Neural cell (in vitro differentiated cells): ENCODE measurements around the gene NDUFAB1. TPM values are rescaled to one million over a fixed set of nuclear protein-coding genes. Genes with fewer than 3 reads are reported as not detected.
A peak's percentile ranks its signal among the peaks of the same experiment; 100 is the strongest.

Experiments
- H2AFZ ChIP-seq: fragments of 200-600, 300-800 bp; sonication (generic), shearing (Covaris generic); 2 replicates; pipeline ENCODE4 v1.6.0; 2014; ENCODE audit warnings: low read depth, mild to moderate bottlenecking, antibody characterized with exemption, low read length, moderate library complexity
- H3F3A ChIP-seq: fragments of 200-600 bp; shearing (Covaris generic); 2 replicates; pipeline ENCODE4 v1.6.1; 2016; ENCODE audit warnings: mild to moderate bottlenecking, moderate library complexity, mixed read lengths, antibody characterized with exemption, low read length; ENCODE audit not compliant: insufficient read depth, poor library complexity, severe bottlenecking
- H3K27ac ChIP-seq: fragments of 200-600, 300-800 bp; sonication (generic), shearing (Covaris generic); 2 replicates; pipeline ENCODE4 v1.5.1; 2014; ENCODE audit warnings: mild to moderate bottlenecking, low read length, moderate library complexity
- H3K27me3 ChIP-seq: fragments of 300-800, 200-600 bp; sonication (generic), shearing (Covaris generic); 2 replicates; pipeline ENCODE4 v1.6.0; 2014; ENCODE audit warnings: mild to moderate bottlenecking, low read depth, low read length, moderate library complexity; ENCODE audit not compliant: insufficient read depth
- H3K36me3 ChIP-seq: fragments of 300-800, 200-600 bp; sonication (generic), shearing (Covaris generic); 2 replicates; pipeline ENCODE4 v1.5.1; 2014; ENCODE audit warnings: mild to moderate bottlenecking, antibody characterized with exemption, low read length, moderate library complexity; ENCODE audit not compliant: insufficient read depth
- H3K4me2 ChIP-seq: fragments of 300-800, 200-600 bp; sonication (generic), shearing (Covaris generic); 2 replicates; pipeline ENCODE4 v1.6.0; 2014; ENCODE audit warnings: mild to moderate bottlenecking, low read length
- H3K4me3 ChIP-seq: fragments of 300-800, 200-600 bp; sonication (generic), shearing (Covaris generic); 2 replicates; pipeline ENCODE4 v1.5.1; 2014; ENCODE audit warnings: mild to moderate bottlenecking, low read length, moderate library complexity
- H3K79me2 ChIP-seq: fragments of 200-600 bp; shearing (Covaris generic); replicated peaks from 2 replicates; pipeline ENCODE4 v1.6.0; 2014; ENCODE audit warnings: mild to moderate bottlenecking, low read length, moderate library complexity; ENCODE audit not compliant: insufficient read depth
- H3K9ac ChIP-seq: fragments of 300-800, 200-600 bp; sonication (generic), shearing (Covaris generic); 2 replicates; pipeline ENCODE4 v1.6.1; 2016; ENCODE audit warnings: mild to moderate bottlenecking, low read length, mixed read lengths
- H3K9me2 ChIP-seq: fragments of 200-600 bp; shearing (Covaris generic); 2 replicates; pipeline ENCODE4 v1.6.1; 2016; ENCODE audit warnings: mild to moderate bottlenecking, low read length, mixed read lengths; ENCODE audit not compliant: insufficient read depth
- H3K9me3 ChIP-seq: fragments of 200-600, 300-800 bp; sonication (generic), shearing (Covaris generic); 2 replicates; pipeline ENCODE4 v1.6.1; 2016; ENCODE audit warnings: mild to moderate bottlenecking, mixed run types, low read length, moderate library complexity, mixed read lengths
- H4K20me1 ChIP-seq: fragments of 200-600 bp; shearing (Covaris generic); 2 replicates; pipeline ENCODE4 v1.6.1; 2016; ENCODE audit warnings: mild to moderate bottlenecking, mixed run types; ENCODE audit not compliant: insufficient read depth
- EP300 ChIP-seq: fragments of 450-650 bp; conservative IDR thresholded peaks from 2 replicates; pipeline ENCODE4 v1.6.1; 2014; ENCODE audit warnings: antibody characterized with exemption, mild to moderate bottlenecking, moderate library complexity; ENCODE audit not compliant: poor library complexity, severe bottlenecking
- EZH2 ChIP-seq: fragments of 200-600, 300-800 bp; shearing (Covaris generic), sonication (generic); IDR thresholded peaks from 2 replicates; pipeline ENCODE4 v1.6.1; 2014; ENCODE audit warnings: antibody characterized with exemption, low read length, borderline replicate concordance, mild to moderate bottlenecking; ENCODE audit not compliant: insufficient read depth, poor library complexity, severe bottlenecking
- MXI1 ChIP-seq: fragments of 450-650 bp; conservative IDR thresholded peaks from 2 replicates; pipeline ENCODE4 v1.6.1; 2014; ENCODE audit warnings: antibody characterized with exemption, mild to moderate bottlenecking; ENCODE audit not compliant: poor library complexity, severe bottlenecking
- POLR2AphosphoS5 ChIP-seq: IDR thresholded peaks from 2 replicates; pipeline ENCODE4 v1.6.1; 2012
- RAD21 ChIP-seq: fragments of 450-650 bp; conservative IDR thresholded peaks from 2 replicates; pipeline ENCODE4 v1.6.1; 2014; ENCODE audit warnings: antibody characterized with exemption, mild to moderate bottlenecking, moderate library complexity
- SMC3 ChIP-seq: fragments of 450-650 bp; conservative IDR thresholded peaks from 2 replicates; pipeline ENCODE4 v1.6.1; 2014; ENCODE audit warnings: antibody characterized with exemption, mild to moderate bottlenecking, moderate library complexity; ENCODE audit not compliant: poor library complexity
- TAF1 ChIP-seq: IDR thresholded peaks from 2 replicates; pipeline ENCODE4 v1.6.1; 2012; ENCODE audit warnings: low read depth
- polyA plus RNA-seq: library from polyadenylated mRNA; depleted of rRNA; stranded (reverse); fragments of >200 nt; gene quantifications from 2 replicates; pipeline ENCODE4 v1.2.3, GENCODE V29; 2014
- TF ChIP-seq, protein P1 (sequence below): fragments of 450-650 bp; IDR thresholded peaks from 2 replicates; pipeline ENCODE4 v1.5.1; 2014; ENCODE audit warnings: antibody characterized with exemption, mild to moderate bottlenecking, moderate library complexity; ENCODE audit not compliant: poor library complexity, severe bottlenecking
- TF ChIP-seq, protein P2 (sequence below): IDR thresholded peaks from 2 replicates; pipeline ENCODE4 v1.6.1; 2012; ENCODE audit warnings: borderline replicate concordance

The NDUFAB1 gene
- polyA plus RNA-seq, 1 donor from 2014 or later = 492 TPM

DNA sequence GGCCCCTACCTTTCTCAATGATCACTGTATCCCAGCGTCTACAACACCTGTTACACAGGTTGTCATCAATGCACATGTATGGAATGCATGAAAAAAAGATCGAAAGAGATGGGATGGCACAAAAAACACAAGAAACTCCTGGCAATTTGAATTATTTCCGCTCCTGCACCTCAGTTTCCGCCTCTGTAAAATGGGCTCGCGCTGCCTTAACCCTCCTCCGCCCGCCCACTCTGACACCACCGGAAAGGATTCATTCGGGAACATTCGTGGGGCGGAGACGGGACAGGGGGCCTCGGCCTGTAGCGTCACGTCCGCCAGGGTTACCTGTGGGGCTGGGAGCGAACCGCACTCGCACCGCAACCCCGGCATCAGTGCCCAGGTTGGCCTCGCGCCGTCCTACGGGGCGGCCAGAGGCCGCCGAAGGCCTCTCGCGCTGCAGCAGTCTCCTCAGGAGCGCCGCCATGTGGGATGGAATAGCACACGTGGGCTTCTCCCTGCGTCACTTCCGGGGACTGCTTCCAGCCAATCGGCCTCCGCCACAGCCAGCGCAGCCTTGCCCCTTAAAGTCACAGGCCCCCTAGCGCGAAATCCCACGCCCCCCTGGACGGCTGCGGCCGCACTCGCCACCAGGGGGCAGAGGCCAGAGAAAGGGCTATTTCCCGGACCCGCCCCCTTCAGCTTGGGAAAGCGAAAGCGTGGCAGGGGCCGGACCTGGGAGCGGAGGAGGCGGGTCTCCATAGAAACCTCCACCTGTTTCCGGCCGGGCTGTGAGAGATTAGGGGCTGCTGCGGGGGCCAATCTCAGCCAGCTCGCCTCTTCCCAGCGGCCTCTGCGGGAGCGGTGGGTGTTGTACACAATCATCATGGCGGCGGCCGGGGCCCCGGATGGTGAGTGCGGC is 39.0 kb downstream of the NDUFAB1 start, which contains the start of the genes EARS2 and UBFD1:
Gene EARS2, minus strand, starts transcription at position 470 of the 898 bp plus-strand sequence. Its CDS starts 7 bp downstream, at position 463.
Gene UBFD1, plus strand, starts transcription at position 847 of the 898 bp plus-strand sequence. Its CDS starts 16 bp downstream, at position 863.
- peak within 1 kb of the TSS; percentile 36 for H2AFZ ChIP-seq
- H3K9ac ChIP-seq = peak within 1 kb of the TSS; percentile 88
- no peaks in the 10 kb centered on the region for H3K36me3 ChIP-seq
- no peaks in the 10 kb centered on the region for H3K9me3 ChIP-seq
- peak; percentile 61 for TF ChIP-seq POLR2AphosphoS5
- TF ChIP-seq RAD21 = peak; percentile 44
- TF ChIP-seq, protein P1, sequence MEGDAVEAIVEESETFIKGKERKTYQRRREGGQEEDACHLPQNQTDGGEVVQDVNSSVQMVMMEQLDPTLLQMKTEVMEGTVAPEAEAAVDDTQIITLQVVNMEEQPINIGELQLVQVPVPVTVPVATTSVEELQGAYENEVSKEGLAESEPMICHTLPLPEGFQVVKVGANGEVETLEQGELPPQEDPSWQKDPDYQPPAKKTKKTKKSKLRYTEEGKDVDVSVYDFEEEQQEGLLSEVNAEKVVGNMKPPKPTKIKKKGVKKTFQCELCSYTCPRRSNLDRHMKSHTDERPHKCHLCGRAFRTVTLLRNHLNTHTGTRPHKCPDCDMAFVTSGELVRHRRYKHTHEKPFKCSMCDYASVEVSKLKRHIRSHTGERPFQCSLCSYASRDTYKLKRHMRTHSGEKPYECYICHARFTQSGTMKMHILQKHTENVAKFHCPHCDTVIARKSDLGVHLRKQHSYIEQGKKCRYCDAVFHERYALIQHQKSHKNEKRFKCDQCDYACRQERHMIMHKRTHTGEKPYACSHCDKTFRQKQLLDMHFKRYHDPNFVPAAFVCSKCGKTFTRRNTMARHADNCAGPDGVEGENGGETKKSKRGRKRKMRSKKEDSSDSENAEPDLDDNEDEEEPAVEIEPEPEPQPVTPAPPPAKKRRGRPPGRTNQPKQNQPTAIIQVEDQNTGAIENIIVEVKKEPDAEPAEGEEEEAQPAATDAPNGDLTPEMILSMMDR = peak; percentile 95
- peak; percentile 72 for TF ChIP-seq SMC3
- TF ChIP-seq, protein P2, sequence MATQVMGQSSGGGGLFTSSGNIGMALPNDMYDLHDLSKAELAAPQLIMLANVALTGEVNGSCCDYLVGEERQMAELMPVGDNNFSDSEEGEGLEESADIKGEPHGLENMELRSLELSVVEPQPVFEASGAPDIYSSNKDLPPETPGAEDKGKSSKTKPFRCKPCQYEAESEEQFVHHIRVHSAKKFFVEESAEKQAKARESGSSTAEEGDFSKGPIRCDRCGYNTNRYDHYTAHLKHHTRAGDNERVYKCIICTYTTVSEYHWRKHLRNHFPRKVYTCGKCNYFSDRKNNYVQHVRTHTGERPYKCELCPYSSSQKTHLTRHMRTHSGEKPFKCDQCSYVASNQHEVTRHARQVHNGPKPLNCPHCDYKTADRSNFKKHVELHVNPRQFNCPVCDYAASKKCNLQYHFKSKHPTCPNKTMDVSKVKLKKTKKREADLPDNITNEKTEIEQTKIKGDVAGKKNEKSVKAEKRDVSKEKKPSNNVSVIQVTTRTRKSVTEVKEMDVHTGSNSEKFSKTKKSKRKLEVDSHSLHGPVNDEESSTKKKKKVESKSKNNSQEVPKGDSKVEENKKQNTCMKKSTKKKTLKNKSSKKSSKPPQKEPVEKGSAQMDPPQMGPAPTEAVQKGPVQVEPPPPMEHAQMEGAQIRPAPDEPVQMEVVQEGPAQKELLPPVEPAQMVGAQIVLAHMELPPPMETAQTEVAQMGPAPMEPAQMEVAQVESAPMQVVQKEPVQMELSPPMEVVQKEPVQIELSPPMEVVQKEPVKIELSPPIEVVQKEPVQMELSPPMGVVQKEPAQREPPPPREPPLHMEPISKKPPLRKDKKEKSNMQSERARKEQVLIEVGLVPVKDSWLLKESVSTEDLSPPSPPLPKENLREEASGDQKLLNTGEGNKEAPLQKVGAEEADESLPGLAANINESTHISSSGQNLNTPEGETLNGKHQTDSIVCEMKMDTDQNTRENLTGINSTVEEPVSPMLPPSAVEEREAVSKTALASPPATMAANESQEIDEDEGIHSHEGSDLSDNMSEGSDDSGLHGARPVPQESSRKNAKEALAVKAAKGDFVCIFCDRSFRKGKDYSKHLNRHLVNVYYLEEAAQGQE = peak; percentile 13
- TF ChIP-seq EP300 = peak; percentile 69
- peak; percentile 100 for TF ChIP-seq MXI1
- no peak for TF ChIP-seq TAF1
- no peak for TF ChIP-seq EZH2
- H3K79me2 ChIP-seq = peaks cover 27% of the 10 kb centered on the region
- no peaks in the 10 kb centered on the region for H4K20me1 ChIP-seq
- H3K27ac ChIP-seq = peak within 1 kb of the TSS; percentile 88
- H3F3A ChIP-seq = no peaks in the 10 kb centered on the region
- peak within 1 kb of the TSS; percentile 78 for H3K4me3 ChIP-seq
- no peaks in the 10 kb centered on the region for H3K9me2 ChIP-seq
- peak within 1 kb of the TSS; percentile 88 for H3K4me2 ChIP-seq
- H3K27me3 ChIP-seq = no peaks in the 10 kb centered on the region

DNA sequence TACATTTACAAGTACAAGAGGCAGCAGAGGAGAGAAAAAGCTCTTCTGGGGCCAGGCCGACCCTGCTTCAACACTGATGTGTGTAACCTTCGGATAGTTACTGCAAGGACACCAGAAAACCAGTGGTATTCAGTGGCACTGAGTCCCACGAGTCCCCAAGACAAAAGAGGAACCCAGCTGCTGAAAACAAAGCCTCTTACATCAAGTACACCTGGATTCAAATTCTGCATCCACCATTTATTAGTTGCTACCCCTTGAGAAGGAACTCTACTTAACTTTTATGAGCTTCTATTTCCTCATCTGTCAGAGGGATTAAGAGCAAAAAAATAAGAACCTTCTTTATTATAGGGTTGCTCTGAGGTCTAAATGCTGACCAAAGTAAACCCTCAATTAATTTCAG is 41.6 kb downstream of the NDUFAB1 start:
- peaks cover 16% of the 10 kb centered on the region for H3K79me2 ChIP-seq
- H3K36me3 ChIP-seq = no peaks in the 10 kb centered on the region
- no peaks in the 10 kb centered on the region for H4K20me1 ChIP-seq
- H3K27me3 ChIP-seq = no peaks in the 10 kb centered on the region
- no peak overlapping the region for H3K27ac ChIP-seq
- H3K4me3 ChIP-seq = no peak overlapping the region
- no peak overlapping the region for H2AFZ ChIP-seq
- no peaks in the 10 kb centered on the region for H3F3A ChIP-seq
- H3K4me2 ChIP-seq = no peak overlapping the region
- TF ChIP-seq POLR2AphosphoS5 (no peak), EP300 (no peak), EZH2 (no peak), RAD21 (no peak), SMC3 (no peak), TAF1 (no peak), MXI1 (no peak)
- TF ChIP-seq, protein P2 = no peak
- TF ChIP-seq, protein P1 = no peak
- H3K9ac ChIP-seq = no peak overlapping the region
- no peaks in the 10 kb centered on the region for H3K9me2 ChIP-seq
- no peaks in the 10 kb centered on the region for H3K9me3 ChIP-seq
